HFF-Myc (cell line): ENCODE data around the gene ZFHX3.

ENCODE experiments used
- DNase-seq: peaks from one replicate; pipeline ENCODE4 v3.0.0-alpha.2; 2011; ENCODE audit warnings: low read depth; ENCODE audit errors: extremely low read depth
- H3K4me3 ChIP-seq: replicated peaks from 2 replicates; pipeline ENCODE4 v1.5.1; 2011; ENCODE audit warnings: low read depth, mild to moderate bottlenecking, control low read depth, low read length
- TF ChIP-seq, protein P1 (sequence below): IDR thresholded peaks from 2 replicates; pipeline ENCODE4 v1.5.1; 2012; ENCODE audit warnings: mild to moderate bottlenecking, low read depth, low read length, control low read depth; ENCODE audit errors: missing control alignments

Gene ZFHX3

DNA sequence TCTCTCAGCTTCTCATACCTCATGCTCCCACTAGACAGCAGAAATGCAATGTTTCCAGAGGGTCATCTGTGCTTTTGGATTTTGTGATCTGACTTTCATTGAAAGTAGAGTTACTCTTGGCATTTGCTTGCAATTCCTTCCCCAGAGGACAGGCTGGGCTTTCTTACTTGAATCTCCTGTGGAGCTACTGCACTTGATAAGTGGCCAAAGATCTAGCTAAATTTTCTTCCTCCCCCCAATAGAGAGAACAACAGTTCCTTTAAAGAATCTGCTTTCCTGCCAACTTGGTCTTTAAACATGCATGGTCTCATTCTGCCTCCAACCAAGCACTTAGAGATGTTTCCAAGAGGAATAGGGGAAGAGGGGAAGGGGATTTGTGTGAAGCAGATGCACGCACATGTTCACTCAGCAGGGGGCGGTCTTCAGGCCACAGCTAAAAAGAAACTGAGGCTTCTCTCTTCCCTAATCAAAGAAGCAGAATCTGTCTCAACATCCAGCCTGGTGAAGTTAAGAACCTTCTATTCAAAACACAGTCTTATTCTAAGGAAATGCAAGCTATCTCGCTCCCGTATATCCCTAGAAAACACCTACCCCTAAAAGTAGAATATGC is 229.6 kb downstream of the ZFHX3 start:
- DNase-seq, result no peak
- TF ChIP-seq, protein P1, sequence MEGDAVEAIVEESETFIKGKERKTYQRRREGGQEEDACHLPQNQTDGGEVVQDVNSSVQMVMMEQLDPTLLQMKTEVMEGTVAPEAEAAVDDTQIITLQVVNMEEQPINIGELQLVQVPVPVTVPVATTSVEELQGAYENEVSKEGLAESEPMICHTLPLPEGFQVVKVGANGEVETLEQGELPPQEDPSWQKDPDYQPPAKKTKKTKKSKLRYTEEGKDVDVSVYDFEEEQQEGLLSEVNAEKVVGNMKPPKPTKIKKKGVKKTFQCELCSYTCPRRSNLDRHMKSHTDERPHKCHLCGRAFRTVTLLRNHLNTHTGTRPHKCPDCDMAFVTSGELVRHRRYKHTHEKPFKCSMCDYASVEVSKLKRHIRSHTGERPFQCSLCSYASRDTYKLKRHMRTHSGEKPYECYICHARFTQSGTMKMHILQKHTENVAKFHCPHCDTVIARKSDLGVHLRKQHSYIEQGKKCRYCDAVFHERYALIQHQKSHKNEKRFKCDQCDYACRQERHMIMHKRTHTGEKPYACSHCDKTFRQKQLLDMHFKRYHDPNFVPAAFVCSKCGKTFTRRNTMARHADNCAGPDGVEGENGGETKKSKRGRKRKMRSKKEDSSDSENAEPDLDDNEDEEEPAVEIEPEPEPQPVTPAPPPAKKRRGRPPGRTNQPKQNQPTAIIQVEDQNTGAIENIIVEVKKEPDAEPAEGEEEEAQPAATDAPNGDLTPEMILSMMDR, result no peak
- no peak overlapping the region for H3K4me3 ChIP-seq

DNA sequence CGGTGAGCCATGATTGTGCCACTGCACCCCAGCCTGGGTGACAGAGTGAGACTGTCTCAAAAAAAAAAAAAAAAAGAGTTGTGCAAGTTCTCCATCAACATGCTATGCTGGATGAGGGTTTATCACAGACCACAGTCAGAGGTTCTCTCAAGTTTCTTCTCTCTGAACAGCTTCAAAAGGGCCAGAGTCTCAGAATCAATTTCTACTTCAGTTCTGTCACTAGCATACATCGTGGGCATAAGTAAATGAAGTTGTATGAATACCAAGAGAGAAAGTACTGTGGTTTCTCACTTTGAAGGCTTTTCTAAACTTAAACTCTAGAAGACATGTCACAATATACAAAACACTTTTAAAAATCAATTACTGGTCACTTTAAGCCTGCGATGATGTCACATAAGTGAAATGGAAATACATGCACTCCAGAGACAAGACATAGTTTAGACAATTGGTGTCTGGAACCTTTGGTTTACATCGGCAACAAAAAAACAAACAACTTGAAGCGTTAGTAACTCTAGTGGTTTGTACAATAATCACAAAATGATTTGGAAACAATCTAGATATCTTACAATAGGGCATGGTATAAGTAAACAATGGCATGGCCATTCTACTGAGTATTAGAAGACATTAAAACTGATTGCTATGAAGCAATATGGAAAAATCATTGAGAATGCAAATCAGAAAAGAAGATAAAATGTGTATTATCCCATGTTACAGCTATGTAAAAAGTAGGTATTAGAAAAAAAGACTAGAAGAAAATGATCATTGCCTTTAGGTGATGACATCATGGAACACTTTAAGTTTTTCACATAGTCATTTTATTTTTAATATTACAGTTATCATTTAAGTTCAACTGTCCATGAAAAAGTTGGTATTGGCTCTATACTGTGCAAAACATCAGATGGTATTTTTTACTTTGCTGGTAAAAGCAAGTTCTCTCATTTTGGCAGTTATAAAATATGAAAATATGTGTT is 232.3 kb downstream of the ZFHX3 start:
- H3K4me3 ChIP-seq, result no peak overlapping the region
- DNase-seq, result no peak
- TF ChIP-seq, protein P1, result no peak

DNA sequence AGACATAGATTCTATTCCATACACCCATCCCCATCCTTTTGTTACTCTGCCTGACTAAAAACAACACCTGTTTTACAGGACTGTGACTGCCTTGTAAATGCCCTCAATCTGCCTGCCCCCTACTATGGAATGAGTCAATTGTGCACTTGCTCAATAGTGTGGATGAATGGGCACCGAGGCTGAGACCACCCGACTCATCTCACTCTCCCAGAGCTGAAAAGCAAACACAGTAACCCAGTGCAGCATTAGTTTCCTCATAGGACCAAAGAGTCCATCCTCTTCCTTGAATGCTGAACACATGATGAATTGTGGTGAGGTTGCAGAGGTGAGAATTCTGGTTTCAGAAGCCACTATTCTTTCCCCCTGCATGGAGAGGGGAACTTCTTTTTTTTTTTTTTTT is 233.7 kb downstream of the ZFHX3 start:
- H3K4me3 ChIP-seq, result no peak overlapping the region
- no peak for DNase-seq
- TF ChIP-seq, protein P1, result no peak

DNA sequence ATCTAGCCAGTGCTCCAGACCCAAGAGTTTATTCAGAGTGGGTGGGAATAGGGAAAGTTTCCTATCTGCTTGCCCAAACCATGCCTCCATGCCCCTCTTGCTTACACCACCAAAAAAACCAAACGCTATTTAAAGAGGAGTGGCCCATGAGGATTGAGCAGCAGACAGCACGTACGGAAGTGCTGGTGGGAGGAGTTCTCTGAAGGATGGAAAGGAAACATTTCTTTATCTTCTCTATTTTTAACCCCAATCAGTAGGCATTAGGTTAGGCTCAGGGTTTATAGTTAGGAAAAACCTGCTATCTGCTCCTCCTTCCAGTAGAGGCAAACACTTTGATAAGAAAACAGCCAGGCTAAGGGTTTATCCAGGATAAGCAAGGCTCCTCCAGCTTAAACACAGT is 235.3 kb downstream of the ZFHX3 start:
- H3K4me3 ChIP-seq, result no peak overlapping the region
- TF ChIP-seq, protein P1, result no peak
- DNase-seq, result no peak

DNA sequence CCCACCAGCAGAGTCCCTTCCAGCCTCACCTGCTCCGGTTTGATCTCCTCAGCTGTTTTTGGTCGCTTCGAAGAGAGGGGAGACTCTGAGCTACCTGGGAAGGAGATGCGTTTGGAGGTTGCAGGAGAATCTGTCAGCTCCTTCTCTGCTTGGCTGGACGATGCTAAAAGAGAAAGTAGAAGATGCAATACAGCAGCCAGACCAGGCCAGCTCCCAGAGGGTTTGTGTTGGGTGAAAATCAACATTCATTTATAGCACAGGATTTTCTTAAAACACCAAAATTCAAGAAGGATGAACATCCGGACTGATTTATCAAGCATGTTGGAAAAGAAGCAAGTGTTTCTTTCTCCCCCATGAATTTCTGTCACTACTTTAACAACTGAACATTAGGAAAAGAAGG is 236.1 kb downstream of the ZFHX3 start:
- H3K4me3 ChIP-seq, result no peak overlapping the region
- TF ChIP-seq, protein P1, result no peak
- no peak for DNase-seq

DNA sequence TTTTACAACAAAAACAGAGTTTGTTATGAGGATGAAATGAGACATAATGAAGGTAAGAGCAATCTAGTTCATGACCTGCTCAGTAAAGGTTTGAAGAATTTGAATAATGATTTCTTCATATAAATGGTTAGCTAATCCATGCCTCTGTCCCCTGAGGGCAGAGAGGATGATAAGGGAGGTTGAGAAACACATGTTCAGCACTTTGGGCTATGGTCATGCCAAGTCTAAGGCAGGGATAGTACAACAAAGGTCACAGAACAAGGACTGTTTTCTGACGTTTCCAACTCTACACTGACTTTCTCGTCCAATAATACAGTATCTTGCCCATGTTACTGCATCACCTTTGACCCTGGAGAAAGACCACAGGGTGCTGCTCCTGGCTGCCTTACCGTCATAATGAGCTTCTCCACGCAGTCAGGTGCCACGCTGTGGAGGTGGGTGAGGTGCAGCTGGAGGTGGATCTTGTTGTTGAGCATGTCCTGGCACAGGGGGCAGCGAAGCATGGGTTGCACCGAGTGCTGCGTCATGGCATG is 236.7 kb downstream of the ZFHX3 start:
- TF ChIP-seq, protein P1, result no peak
- no peak for DNase-seq
- no peak overlapping the region for H3K4me3 ChIP-seq
